Hematopoietic multipotent progenitor cell treated with erythropoietin and hydrocortisone succinate and interleukin-3 and kit ligand, for 4 days (in vitro differentiated cells): ENCODE results near the gene OR4B1.
"Not testable (repeated sequence)": the region's sequence is repeated elsewhere in the genome, so short reads cannot be mapped to it uniquely, and the experiment has no call there.

Experiments
- DNase-seq: peaks from one replicate; pipeline ENCODE4 v3.0.0-alpha.2; 2015

OR4B1 gene

GRCh38 chr11:48216510-48216909 is at the start of gene OR4B1:
TSS of gene OR4B1 (plus strand) at chr11:48216810. CDS start at chr11:48216810, 0 bp downstream.
- DNase-seq, result no peak

DNA sequence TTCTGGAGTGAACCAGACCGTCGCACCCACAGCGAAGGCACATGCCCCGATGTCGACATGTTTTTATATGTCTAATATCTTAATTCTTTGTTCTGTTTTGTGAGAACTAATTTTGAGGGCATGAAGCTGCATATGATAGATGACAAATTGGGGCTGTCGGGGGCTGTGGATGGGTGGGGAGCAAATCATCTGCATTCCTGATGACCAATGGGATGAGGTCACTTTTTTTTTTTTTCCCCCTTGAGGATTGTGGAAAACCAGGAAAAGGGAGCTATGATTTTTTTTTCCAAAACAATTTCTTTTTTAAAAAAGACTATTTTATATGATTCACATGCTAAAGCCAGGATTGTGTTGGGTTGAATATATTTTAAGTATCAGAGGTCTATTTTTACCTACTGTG is 49.2 kb upstream of the OR4B1 start:
- DNase-seq, result no peak

DNA sequence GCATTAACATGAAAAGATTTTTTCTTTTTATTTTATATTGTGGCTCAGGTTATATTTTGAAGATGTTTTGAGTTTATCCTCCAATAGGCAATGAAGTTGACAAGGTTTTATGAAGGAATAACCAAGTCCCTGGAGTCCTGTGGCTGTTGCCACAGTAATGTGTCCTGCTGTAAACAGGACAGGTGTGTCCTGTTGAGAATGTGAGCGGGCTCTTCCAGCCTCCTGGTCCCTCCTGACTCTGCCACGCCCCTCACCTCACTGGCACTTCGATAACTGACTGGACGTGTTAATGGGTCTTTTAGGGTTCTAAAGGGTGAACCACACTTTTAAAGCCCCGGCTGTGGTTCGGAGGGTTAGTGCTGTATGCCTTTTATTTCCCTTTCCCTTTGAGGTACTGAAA is 47.8 kb upstream of the OR4B1 start:
- no peak for DNase-seq

DNA sequence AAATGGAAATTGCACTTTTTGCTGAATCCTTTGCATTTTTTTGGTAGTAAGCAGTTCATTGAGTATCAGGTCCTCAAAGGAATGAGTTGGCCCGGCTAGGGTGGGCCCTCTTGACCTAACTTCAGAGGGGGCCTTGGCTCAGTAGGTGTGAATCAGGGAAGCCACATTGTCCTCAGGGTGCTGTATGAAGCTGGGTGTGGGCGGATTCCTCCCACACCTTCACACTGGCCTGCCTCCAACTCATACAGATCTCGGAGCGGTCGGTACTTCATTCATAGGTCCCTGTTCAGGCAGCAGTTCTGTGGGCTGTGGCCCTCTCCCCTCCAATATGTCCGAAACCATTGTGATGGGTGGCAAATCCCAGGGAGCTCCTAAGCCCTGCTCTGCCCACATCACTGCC is 47.4 kb upstream of the OR4B1 start:
- DNase-seq, result no peak

- DNase-seq, result no peak
Measured at GRCh38 chr11:48169717-48170116, 46.9 kb upstream of the OR4B1 start.

GRCh38 chr11:48170241-48171233 is 46.1 kb upstream of the OR4B1 start:
- DNase-seq, result peak; percentile 31

DNA sequence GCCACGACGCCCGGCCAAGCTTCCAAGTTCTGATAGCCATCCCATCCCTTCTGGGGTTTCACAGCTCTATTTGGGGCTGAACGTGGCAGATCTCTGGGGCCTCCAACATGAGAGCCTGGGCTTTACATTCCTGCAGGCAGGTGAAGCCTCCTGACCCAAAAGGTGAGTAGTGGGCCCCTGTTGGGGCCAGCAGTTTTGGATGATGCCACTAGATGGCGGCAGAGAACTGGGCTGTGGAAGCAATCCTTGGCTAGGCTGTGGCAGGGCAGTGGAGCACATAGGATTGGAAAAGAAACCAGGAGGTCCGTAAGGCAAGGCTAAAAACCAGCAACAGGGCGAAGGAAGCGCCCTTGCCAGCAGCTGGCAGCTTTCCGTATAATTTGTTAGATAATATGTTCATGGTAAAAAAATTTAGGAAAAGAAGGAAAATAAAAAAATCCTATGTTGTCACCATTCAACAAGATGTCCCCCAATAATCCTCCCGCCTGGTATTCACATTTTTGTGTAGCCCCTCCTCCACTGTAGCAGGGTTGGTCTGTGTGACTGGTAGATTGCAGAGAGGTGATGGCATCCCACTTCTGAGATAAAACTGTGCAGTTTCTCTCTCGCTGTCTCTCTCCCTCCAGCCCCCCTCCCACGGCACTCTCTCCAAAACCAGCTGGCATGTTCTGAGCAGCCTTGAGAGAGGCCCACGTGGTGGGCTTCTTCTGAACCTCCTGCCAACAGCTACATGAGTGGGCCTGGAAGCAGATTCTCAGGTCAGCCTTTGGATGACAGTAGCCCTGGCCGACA is 43.6 kb upstream of the OR4B1 start:
- DNase-seq, result peak; percentile 73

DNA sequence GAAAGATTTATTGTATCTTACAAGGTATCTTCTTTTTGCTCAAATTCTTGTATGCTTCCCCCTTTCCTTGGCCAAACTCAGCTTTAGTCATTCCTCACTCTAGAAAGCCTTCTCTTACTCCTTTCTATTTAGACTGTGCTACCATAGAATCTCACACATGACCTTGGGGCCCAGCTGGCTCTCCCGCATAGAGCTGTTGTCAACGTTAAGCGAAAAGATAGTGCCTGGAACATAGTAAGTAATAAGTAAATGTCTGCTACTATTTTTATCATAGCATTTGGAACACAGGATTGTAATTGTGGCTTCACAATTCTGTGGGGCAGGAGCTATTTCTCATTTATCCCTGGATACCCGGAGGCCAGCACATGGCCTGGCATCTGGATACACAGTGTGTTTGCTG is 38.9 kb upstream of the OR4B1 start:
- DNase-seq, result no peak

GRCh38 chr11:48180627-48181026 is 36.0 kb upstream of the OR4B1 start:
- DNase-seq, result no peak

DNA sequence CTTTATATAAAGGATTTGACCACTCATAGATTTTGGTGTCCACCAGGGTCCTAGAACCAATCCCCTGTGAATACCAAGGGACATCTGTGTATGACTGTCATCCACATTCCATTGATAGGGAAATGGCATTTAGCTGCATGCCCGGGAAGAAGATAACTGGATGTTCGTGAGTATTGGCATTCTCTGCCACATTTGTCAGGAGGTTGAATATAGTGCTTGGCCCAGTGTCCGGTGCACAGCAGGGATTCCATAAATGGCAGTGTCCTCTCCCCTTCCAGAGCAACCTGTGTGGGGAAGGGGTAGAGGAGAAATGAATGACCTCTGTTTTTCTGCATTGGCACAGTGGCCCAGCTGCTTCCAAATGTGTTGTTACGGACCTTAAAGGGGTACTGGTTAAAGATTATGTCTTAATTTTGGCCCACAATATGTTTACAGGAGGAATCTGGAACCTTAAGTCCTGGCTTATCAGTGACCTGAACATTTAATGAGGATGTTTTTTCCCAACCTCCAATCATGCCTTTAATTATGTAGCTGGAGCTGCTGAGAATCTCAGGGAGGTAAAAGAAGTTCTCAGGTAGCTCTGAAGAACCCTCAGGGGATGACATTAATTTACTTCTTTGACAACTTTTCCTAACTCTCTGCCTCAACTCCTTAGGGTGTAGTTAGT is 33.6 kb upstream of the OR4B1 start:
- no peak for DNase-seq

GRCh38 chr11:48184452-48184851 is 32.2 kb upstream of the OR4B1 start:
- DNase-seq, result no peak

DNA sequence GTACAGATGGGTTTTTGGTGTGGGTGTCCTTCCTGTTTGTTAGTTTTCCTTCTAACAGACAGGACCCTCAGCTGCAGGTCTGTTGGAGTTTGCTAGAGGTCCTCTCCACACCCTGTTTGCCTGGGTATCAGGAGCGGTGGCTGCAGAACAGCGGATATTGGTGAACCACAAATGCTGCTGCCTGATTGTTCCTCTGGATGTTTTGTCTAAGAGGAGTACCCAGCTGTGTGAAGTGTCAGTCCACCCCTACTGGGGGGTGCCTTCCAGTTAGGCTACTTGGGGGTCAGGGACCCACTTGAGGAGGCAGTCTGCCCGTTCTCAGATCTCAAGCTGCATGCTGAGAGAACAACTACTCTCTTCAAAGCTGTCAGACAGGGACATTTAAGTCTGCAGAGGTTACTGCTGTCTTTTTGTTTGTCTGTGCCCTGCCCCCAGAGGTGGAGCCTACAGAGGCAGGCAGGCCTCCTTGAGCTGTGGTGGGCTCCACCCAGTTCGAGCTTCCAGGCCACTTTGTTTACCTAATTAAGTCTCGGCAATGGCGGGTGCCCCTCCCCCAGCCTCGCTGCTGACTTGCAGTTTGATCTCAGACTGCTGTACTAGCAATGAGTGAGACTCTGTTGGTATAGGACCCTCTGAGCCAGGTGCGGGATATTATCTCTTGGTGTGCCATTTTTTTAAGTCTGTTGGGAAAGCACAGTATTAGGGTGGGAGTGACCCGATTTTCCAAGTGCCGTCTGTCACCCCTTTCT is 25.5 kb upstream of the OR4B1 start:
- DNase-seq, result not testable (repeated sequence)

DNA sequence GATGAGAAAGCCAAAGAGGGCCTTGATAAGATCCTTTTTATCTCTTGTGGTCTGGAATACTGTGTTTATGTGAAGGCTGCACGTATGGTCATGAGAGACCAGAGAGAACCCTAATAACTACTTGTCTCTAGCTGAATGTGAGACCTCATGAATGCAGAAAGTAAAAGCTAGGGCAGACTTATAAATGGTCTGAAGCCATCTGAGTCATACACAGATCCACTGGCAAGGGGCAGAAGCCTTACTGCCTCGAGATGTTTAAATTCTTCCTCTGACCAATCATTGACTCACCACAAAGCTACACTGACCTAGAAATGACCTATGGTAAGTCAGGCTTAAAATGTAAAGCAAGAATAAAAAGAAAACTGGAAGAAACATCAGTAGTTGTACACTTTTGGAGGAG is 22.7 kb upstream of the OR4B1 start:
- DNase-seq, result no peak

GRCh38 chr11:48207881-48208280 is 8.7 kb upstream of the OR4B1 start:
- DNase-seq, result no peak

GRCh38 chr11:48210052-48210451 is 6.6 kb upstream of the OR4B1 start:
- peak; percentile 28 for DNase-seq

DNA sequence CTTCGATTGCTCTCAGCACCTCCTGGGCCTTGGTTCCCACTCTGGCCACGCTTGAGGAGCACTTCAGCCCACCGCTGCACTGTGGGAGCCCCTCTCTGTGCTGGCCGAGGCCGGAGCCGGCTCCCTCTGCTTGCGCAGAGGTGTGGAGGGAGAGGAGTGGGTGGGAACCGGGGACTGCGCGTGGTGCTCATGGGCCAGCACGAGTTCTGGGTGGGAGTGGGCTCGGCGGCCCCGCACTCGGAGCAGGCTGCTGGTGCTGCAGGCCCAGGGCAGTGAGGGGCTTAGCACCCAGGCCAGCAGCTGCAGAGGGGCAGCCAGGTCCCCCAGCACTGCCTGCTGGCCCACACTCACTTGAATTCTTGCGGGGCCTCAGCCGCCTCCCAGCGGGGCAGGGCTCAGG is 12.2 kb downstream of the OR4B1 start:
- DNase-seq, result no peak

DNA sequence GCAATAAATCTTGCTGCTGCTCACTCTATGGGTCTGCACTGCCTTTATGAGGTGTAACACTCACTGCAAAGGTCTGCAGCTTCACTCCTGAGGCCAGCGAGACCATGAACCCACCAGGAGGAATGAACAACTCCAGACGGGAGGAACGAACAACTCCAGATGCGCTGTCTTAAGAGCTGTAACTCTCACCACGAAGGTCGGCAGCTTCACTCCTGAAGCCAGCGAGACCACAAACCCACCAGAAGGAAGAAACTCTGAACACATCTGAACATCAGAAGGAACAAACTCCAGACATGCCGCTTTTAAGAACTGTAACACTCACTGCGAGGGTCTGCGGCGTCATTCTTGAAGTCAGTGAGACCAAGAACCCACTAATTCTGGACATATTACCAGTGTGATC is 13.4 kb downstream of the OR4B1 start:
- DNase-seq, result not testable (repeated sequence)

DNA sequence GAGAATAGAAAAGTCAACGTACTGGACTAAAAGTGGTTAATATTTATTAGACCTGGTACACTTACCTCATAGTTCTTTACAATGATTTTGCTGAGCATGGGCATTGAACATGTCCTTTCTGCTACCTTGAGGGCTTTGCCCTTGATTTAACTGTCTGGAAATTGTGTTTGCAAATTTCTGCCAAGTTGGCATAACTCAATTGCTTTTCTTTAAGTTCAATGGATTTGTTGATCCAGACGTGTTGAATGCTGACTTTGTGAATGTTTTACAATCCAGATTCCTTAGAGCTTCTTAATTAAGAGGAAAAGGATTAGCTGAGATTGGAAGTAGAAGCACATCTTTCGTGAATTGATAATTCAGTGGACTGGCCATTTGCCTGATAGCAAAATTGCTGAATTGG is 21.1 kb downstream of the OR4B1 start:
- DNase-seq, result no peak

DNA sequence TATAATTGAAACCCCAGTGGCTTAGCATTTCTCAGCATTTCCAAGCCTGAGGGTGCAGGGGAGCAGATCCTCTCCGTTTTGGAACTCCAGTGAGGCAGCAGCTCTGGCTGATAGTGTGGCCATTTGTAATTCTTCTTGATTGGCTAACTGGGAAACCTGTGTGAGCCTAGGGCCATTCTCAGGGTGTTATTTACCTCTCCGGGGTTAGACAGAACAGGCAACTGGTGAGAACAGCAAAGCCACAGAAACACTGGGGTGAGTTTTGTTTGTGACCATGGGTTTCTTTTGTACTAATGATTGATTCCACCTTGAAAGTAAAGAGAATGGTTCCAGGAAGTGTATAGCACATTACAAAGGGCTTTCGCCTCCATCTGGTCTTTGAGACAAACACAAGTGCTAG is 25.9 kb downstream of the OR4B1 start:
- DNase-seq, result no peak

DNA sequence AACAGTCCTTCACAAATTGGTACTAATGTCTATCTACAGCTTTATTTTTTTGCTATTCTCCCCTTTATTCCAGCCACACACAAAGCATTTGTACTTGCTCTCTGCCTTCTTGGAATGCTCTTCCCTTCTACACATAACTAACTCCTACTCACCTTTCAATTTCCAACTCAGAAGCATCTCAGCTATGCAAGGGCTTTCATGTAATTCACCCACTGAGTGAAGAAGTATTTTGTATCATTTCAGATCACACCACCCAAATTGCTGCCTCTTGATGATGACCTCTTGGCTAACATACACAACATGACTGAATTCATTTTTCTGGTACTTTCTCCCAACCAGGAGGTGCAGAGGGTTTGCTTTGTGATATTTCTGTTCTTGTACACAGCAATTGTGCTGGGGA is 28.2 kb downstream of the OR4B1 start, which contains the start of gene OR4X2:
TSS of gene OR4X2 (plus strand) at position 301 of the 400 bp plus-strand sequence. CDS start at position 301, 0 bp downstream.
- DNase-seq, result no peak

GRCh38 chr11:48248902-48249301 is 32.3 kb downstream of the OR4B1 start:
- DNase-seq, result no peak

- DNase-seq, result no peak
Measured at GRCh38 chr11:48261600-48261999, 45.0 kb downstream of the OR4B1 start.
